Measurements from ENCODE around the gene TGFBR2.
A peak's percentile ranks its signal among the peaks of the same experiment; 100 is the strongest.

The TGFBR2 gene

DNA sequence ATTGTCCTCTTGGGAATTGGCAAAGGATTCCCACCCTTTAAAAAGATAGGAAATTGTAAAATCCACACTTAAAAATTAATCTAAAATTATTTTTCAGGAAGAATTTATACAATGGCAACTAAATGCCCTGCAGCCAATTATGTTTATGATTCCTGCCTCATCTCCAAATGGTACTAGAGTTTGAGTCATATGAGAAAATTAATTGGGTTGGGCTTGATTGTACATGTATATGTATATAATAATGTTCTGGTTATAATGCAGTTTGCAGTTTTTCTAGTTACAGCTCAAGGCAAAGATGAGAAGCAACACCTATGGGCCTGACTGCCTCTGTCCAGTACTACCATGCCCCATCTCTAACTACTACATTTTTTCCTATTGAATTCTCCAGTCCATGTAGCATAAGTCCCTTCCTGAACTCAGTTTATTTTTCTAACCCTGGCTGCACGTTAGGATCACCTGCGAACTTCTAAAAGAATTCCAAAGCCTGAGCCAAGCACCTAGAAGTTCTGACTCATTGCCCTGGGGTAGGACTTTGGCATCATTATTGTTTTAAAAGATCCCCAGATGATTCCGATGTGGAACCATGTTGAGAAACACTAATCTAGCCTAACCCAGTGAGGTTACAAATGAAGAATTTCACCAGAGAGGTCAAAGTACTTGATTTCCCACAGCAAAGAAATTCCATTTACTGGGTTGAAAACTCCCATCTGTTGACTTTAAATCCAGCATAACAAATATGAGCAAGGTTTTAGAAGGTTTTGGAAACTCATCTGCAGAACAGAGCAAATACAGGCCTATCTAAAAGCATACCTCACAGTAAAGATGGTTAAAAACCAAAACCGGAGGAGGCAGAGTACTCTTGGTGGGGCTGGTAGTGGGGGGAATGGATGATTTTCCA is 19.4 kb downstream of the TGFBR2 start:
- Mint-ChIP-seq H3K9me3 (no peaks in the 10 kb centered on the region), H3K27ac (ENCODE audit: low read depth) (peak overlapping the region; percentile 82), H3K4me3 (no peak overlapping the region), H3K27me3 (no peaks in the 10 kb centered on the region), H3K4me1 (peaks cover 73% of the 10 kb centered on the region), H3K36me3 (ENCODE audit: insufficient read depth) (peaks cover 32% of the 10 kb centered on the region)
- ATAC-seq (replicated peaks; ENCODE audit: extremely low read depth, poor library complexity, severe bottlenecking) (no peak), DNase-seq (ENCODE audit: low spot score in 2 of 2) (no peak)

DNA sequence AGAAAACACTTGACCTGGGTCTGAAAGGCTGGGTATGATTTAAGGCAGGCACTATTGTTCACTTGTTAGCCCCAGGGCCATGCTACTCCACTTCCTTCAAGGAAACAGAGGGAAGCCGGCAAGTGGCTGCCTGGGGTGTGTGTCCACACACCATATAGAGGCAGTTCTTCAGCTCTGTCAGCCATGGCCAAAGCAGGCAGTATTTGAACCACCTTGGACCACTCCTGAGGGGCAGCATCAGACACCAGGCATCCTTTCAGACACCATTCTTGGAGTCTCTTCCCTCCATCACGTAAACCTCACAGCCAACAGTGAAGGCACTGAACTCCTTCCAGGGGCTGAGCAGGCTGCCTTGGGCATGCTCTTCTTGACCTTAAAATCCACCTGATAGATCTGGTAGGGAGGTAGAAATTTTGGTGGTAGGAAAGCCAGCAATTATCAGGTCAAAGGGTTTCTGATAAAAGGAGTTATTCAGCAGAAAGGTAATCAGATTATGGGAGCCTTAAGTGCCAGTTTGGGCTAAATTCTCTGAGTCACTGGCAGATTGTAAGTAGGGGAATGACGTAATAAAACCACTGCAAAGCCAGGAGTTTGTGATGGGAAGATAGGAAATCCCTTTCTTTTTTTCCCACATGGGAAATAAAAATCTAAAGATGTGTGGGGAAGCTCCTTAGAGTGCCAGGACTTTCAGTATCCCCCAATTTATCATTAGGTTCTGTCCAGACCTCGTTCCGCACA is 20.2 kb downstream of the TGFBR2 start:
- Mint-ChIP-seq H3K4me1 (peaks cover 69% of the 10 kb centered on the region), H3K27ac (ENCODE audit: low read depth) (peak overlapping the region; percentile 82), H3K36me3 (ENCODE audit: insufficient read depth) (peaks cover 36% of the 10 kb centered on the region), H3K9me3 (no peaks in the 10 kb centered on the region), H3K4me3 (no peak overlapping the region), H3K27me3 (no peaks in the 10 kb centered on the region)
- no peak for DNase-seq (ENCODE audit: low spot score in 2 of 2)
- no peak for ATAC-seq (replicated peaks; ENCODE audit: extremely low read depth, poor library complexity, severe bottlenecking)

DNA sequence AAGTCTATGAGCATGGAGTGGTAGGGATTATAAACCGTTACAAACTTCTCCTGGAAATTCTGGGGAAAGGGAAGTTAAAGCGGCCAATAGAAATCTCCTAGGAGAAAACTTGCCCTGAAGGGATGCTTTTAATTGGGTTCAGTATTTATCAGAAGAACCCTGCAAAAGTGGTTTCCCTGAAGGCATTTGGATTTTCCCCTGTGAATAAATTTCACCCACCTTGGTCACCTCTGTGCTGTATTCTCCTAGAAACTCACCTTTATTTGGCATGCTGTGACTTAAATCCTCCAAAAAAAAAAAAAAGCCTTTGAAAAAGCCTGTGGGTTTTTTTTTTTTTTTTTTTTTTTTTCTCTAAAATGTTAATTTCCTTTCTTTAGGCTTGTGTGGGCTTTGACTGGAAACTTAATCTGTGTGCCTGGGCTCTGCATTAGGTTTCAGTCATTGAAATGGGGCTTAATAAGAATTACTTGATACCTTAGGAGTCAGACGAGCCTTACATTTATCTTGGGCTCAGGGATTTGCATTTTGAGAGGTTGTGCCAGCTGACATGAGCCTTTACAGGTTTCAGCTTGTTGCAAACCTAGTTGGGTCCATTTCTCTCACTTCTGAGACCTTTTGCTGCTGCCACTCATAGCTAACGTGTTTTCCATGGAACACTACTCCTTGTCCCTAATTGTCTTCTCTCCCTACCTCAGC is 22.0 kb downstream of the TGFBR2 start:
- no peak for ATAC-seq (replicated peaks; ENCODE audit: extremely low read depth, poor library complexity, severe bottlenecking)
- H3K36me3 Mint-ChIP-seq (ENCODE audit: insufficient read depth) = peaks cover 35% of the 10 kb centered on the region
- peak overlapping the region; percentile 94 for H3K27ac Mint-ChIP-seq (ENCODE audit: low read depth)
- peak overlapping the region; percentile 63 for H3K4me3 Mint-ChIP-seq
- DNase-seq (ENCODE audit: low spot score in 2 of 2) = no peak
- H3K27me3 Mint-ChIP-seq = no peaks in the 10 kb centered on the region
- H3K9me3 Mint-ChIP-seq = no peaks in the 10 kb centered on the region
- H3K4me1 Mint-ChIP-seq = peaks cover 70% of the 10 kb centered on the region

DNA sequence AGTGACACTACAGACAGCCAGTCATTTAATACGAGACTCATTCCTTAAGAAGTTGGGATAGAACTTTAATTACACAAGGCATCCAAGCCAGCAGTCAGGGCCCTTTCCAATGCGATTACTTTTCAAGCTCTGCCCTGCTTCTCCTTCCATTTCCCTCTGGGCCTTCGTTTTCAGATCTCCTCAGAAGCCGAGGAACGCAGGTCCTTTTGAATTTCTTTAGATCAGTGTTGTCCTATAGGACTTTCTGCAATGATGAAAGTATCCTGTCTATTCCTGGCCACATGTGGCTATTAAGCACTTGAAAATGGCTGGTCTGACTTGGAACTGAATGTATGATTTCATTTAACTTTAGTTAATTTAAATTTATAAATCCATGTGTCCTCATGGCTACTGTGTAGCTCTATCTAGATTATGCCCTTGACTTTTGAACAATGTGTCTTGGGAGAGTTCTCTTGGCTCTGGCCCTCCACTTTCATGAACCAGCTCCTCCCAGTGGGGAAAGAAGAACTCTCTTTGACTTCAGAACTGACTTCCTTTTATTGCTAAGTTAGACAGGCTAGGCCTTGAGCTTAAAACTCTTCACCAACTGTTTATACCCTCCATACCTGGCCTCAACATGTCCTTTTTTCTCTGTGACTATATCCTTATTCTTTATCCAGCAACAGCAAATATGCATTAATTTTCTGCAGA is 22.6 kb downstream of the TGFBR2 start:
- peak; percentile 37 for ATAC-seq (replicated peaks; ENCODE audit: extremely low read depth, poor library complexity, severe bottlenecking)
- Mint-ChIP-seq H3K36me3 (ENCODE audit: insufficient read depth) (peaks cover 28% of the 10 kb centered on the region), H3K9me3 (no peaks in the 10 kb centered on the region), H3K27me3 (no peaks in the 10 kb centered on the region), H3K4me3 (peak overlapping the region; percentile 63), H3K4me1 (peaks cover 66% of the 10 kb centered on the region), H3K27ac (ENCODE audit: low read depth) (peak overlapping the region; percentile 94)
- DNase-seq (ENCODE audit: low spot score in 2 of 2) = no peak

DNA sequence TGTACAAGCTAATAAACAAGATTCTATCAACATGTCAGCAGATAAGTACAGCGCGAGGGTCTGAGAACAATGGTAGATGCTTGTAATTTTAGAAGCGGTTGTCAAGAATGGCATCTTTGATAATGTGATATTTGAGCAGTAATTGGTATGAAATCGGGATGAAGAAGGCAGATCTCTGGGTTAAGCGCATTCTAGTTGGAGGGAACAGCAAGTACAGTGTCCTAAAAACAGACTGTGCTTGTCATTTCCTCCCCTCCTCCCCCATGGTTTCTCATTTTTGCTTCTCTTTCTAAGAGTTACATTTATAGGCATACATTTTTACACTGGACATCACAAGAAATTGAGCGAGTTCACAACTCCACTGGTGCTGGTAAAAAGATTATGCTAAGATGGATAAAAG is 23.3 kb downstream of the TGFBR2 start:
- H3K4me1 Mint-ChIP-seq = peaks cover 69% of the 10 kb centered on the region
- H3K27me3 Mint-ChIP-seq = no peaks in the 10 kb centered on the region
- H3K36me3 Mint-ChIP-seq (ENCODE audit: insufficient read depth) = peaks cover 22% of the 10 kb centered on the region
- DNase-seq (ENCODE audit: low spot score in 2 of 2) (no peak), ATAC-seq (replicated peaks; ENCODE audit: extremely low read depth, poor library complexity, severe bottlenecking) (no peak)
- H3K4me3 Mint-ChIP-seq = peak overlapping the region; percentile 63
- H3K9me3 Mint-ChIP-seq = no peaks in the 10 kb centered on the region
- peak overlapping the region; percentile 94 for H3K27ac Mint-ChIP-seq (ENCODE audit: low read depth)

DNA sequence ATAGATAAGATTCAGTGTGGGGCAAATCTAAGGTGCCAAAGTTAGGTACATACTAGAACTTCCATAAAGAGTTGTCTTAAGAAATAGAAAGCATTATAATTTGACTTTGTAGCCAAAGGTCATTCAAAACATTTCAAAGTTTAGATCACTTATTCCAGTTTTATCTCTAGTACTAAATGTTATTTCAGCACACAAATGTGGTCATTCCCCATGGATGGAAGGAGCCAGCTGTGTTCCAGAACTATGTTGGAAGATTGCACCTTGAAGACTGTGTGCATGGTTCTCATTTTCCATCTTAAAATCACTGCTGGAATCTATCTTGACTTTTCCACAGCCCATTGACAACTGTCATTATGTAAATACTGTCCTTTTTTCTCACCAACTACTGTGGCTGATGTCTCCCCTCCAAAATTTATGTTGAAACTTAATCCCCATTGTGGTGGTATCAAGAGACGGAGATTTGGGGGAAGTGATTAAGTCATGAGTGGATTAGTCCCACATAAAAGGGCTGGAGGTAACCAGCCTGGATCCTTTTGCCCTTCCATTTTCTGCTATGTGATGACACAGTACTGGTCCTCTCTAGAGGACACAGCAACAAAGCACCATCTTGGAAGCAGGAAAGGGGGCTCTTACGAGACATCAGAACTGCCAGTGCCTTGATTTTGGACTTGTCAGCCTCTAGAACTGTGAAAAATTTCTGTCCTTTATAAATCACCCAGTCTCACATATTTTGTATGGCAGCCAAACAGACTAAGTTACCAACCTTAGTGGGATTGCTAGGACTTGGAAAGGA is 24.0 kb downstream of the TGFBR2 start:
- peaks cover 76% of the 10 kb centered on the region for H3K4me1 Mint-ChIP-seq
- peak overlapping the region; percentile 94 for H3K27ac Mint-ChIP-seq (ENCODE audit: low read depth)
- no peak for ATAC-seq (replicated peaks; ENCODE audit: extremely low read depth, poor library complexity, severe bottlenecking)
- H3K4me3 Mint-ChIP-seq = peak overlapping the region; percentile 63
- no peaks in the 10 kb centered on the region for H3K9me3 Mint-ChIP-seq
- H3K36me3 Mint-ChIP-seq (ENCODE audit: insufficient read depth) = peaks cover 26% of the 10 kb centered on the region
- DNase-seq (ENCODE audit: low spot score in 2 of 2) = no peak
- no peaks in the 10 kb centered on the region for H3K27me3 Mint-ChIP-seq

DNA sequence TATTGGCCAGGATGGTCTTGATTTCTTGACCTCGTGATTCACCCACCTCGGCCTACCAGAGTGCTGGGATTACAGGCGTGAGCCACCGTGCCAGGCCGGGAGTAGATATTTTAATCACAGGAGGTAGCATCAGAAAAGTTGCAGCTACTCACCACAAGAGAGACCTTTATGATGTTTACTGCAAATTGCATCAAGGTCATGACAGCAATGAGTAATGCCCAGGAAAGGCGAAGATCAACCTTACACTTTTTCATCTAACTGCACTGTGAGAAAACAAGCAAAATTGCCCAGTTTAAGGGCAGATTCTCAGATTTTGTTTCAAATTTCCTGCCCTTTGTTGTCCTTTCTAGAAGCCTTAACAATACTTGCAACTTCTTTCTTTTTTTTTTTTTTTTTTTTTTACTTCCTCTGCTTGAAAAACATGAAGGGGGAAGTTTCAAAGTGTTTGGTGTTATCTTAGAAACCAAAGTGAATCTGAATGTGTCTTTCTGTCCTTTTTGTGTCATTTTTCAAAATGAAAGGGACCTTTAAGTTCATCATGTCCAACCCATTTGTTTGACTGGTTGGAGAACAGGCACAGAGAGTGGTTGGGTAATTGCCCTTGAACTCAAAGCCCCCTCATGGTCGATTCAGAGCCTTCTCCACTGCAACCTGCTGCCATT is 25.0 kb downstream of the TGFBR2 start:
- peak overlapping the region; percentile 70 for H3K4me3 Mint-ChIP-seq
- H3K27me3 Mint-ChIP-seq = no peaks in the 10 kb centered on the region
- ATAC-seq (replicated peaks; ENCODE audit: extremely low read depth, poor library complexity, severe bottlenecking) (peak; percentile 85), DNase-seq (ENCODE audit: low spot score in 2 of 2) (peak in 1 of 2 donors; percentile 55)
- no peaks in the 10 kb centered on the region for H3K9me3 Mint-ChIP-seq
- H3K36me3 Mint-ChIP-seq (ENCODE audit: insufficient read depth) = peaks cover 28% of the 10 kb centered on the region
- peak overlapping the region; percentile 94 for H3K27ac Mint-ChIP-seq (ENCODE audit: low read depth)
- peaks cover 79% of the 10 kb centered on the region for H3K4me1 Mint-ChIP-seq

DNA sequence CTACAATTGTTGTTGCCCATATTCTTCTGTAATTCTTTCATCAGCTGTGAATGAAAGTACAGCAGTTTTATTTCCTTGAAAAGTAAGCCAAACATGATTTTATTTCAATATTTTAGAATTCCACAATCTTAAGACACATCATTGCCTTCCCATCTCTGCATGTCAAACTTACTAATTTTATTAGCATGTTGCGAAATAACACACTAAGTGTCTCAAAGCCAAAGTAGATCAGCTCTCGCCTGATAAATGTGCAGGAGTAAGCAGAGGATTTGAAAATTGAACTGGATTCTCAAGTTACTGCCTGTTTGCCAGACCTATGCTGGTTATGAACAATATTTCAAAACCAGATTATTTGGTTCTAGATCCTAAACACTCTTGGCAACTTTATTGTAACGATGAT is 25.7 kb downstream of the TGFBR2 start:
- H3K4me3 Mint-ChIP-seq = peak overlapping the region; percentile 70
- no peaks in the 10 kb centered on the region for H3K27me3 Mint-ChIP-seq

DNA sequence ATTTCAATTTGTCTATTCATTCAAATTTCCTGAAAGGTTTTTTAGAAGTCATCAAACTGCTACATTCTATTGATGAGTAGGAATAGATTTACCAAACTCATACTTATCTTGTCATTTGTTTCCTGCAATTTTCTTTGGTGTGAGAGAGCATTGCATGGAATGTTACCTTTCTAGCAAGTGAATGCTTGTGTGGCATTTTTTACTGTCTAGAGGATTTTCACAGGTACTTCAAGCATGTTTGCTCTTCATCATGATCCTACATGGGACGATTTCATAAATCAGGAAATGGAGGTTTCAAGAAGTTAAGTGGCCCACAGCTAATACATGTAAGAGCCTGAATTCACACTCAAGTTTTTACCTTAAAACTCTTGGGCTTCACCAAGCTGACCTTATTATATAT is 26.1 kb downstream of the TGFBR2 start:
- Mint-ChIP-seq H3K27me3 (no peaks in the 10 kb centered on the region), H3K4me1 (peaks cover 82% of the 10 kb centered on the region)

More for the DNA sequence above, 25.7 kb downstream of the TGFBR2 start:
- ATAC-seq (replicated peaks; ENCODE audit: extremely low read depth, poor library complexity, severe bottlenecking) (no peak), DNase-seq (ENCODE audit: low spot score in 2 of 2) (no peak)
- peaks cover 79% of the 10 kb centered on the region for H3K4me1 Mint-ChIP-seq
- H3K27ac Mint-ChIP-seq (ENCODE audit: low read depth) = peak overlapping the region; percentile 94
- H3K36me3 Mint-ChIP-seq (ENCODE audit: insufficient read depth) = peaks cover 28% of the 10 kb centered on the region
- peaks cover 3% of the 10 kb centered on the region for H3K9me3 Mint-ChIP-seq

DNA sequence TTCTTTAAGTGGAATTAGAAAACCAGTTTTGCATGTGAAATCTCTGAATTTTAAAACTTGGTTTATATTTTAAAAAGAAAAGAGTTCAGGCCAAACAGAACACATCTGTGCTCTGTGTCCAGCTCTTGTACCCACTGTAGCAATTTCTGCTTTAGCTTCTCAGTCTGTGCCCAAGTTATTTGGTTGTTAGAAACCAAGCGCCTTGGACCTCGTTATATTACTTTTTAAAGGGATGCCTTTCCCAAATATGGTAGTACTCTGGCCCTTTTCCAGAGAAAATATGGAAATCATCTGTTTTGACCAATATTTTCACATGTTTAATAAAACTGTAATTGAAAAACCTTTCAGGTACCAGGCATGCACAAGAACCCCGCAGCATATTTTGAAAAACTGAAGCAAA is 27.3 kb downstream of the TGFBR2 start:
- ATAC-seq (replicated peaks; ENCODE audit: extremely low read depth, poor library complexity, severe bottlenecking) = no peak
- peak overlapping the region; percentile 94 for H3K27ac Mint-ChIP-seq (ENCODE audit: low read depth)
- peaks cover 87% of the 10 kb centered on the region for H3K4me1 Mint-ChIP-seq
- peaks cover 5% of the 10 kb centered on the region for H3K9me3 Mint-ChIP-seq
- H3K36me3 Mint-ChIP-seq (ENCODE audit: insufficient read depth) = peaks cover 26% of the 10 kb centered on the region
- peak overlapping the region; percentile 70 for H3K4me3 Mint-ChIP-seq
- DNase-seq (ENCODE audit: low spot score in 2 of 2) = no peak
- no peaks in the 10 kb centered on the region for H3K27me3 Mint-ChIP-seq

More for the DNA sequence above, 26.1 kb downstream of the TGFBR2 start:
- ATAC-seq (replicated peaks; ENCODE audit: extremely low read depth, poor library complexity, severe bottlenecking) (no peak), DNase-seq (ENCODE audit: low spot score in 2 of 2) (no peak)
- peaks cover 28% of the 10 kb centered on the region for H3K36me3 Mint-ChIP-seq (ENCODE audit: insufficient read depth)
- peak overlapping the region; percentile 70 for H3K4me3 Mint-ChIP-seq
- H3K9me3 Mint-ChIP-seq = peaks cover 5% of the 10 kb centered on the region
- H3K27ac Mint-ChIP-seq (ENCODE audit: low read depth) = peak overlapping the region; percentile 94
